H9 (cell line): Measurements from ENCODE around the gene PIAS4. TPM values are rescaled to one million over a fixed set of nuclear protein-coding genes. Genes with fewer than 3 reads are reported as not detected.

ENCODE experiments used
- DNase-seq: peaks from one replicate; pipeline ENCODE4 v3.0.0-alpha.2; 2017
- H2AFZ ChIP-seq: one replicate; pipeline ENCODE4 v1.6.1; 2013; ENCODE audit warnings: mild to moderate bottlenecking, low read length, control low read depth, moderate library complexity
- H2AK5ac ChIP-seq: 2 replicates; pipeline ENCODE4 v1.6.1; 2013; ENCODE audit warnings: low read length, control low read depth, mixed read lengths; ENCODE audit not compliant: insufficient read length
- H2BK120ac ChIP-seq: one replicate; pipeline ENCODE4 v1.6.1; 2013; ENCODE audit warnings: low read depth, mild to moderate bottlenecking, low read length, control low read depth, inconsistent platforms; ENCODE audit not compliant: poor library complexity, severe bottlenecking
- H2BK12ac ChIP-seq: 2 replicates; pipeline ENCODE4 v1.6.1; 2013; ENCODE audit warnings: low read length, control low read depth, mixed read lengths, low read depth; ENCODE audit not compliant: insufficient read length
- H2BK15ac ChIP-seq: 2 replicates; pipeline ENCODE4 v1.6.1; 2013; ENCODE audit warnings: low read depth, low read length, control low read depth
- H2BK20ac ChIP-seq: one replicate; pipeline ENCODE4 v1.6.1; 2013; ENCODE audit warnings: low read depth, mild to moderate bottlenecking, low read length, control low read depth, inconsistent platforms; ENCODE audit not compliant: poor library complexity, severe bottlenecking
- H2BK5ac ChIP-seq: 2 replicates; pipeline ENCODE4 v1.6.1; 2013; ENCODE audit warnings: low read length, control low read depth, mixed read lengths; ENCODE audit not compliant: insufficient read length
- H3K14ac ChIP-seq: 2 replicates; pipeline ENCODE4 v1.6.1; 2013; ENCODE audit warnings: low read length, control low read depth; ENCODE audit not compliant: insufficient read depth
- H3K18ac ChIP-seq: 2 replicates; pipeline ENCODE4 v1.6.1; 2013; ENCODE audit warnings: low read depth, mild to moderate bottlenecking, mixed read lengths, low read length, control low read depth; ENCODE audit not compliant: insufficient read length
- H3K23ac ChIP-seq: 2 replicates; pipeline ENCODE4 v1.6.1; 2013; ENCODE audit warnings: low read length, control low read depth, mixed read lengths, low read depth; ENCODE audit not compliant: insufficient read length
- H3K23me2 ChIP-seq: 2 replicates; pipeline ENCODE4 v1.6.1; 2013; ENCODE audit warnings: low read depth, mild to moderate bottlenecking, mixed read lengths, low read length, control low read depth; ENCODE audit not compliant: insufficient read length, poor library complexity, severe bottlenecking
- H3K27ac ChIP-seq: 2 replicates; pipeline ENCODE4 v1.5.1; 2013; ENCODE audit warnings: low read length, control low read depth, mixed read lengths, low read depth; ENCODE audit not compliant: insufficient read length
- H3K27me3 ChIP-seq: 2 replicates; pipeline ENCODE4 v1.6.1; 2013; ENCODE audit warnings: low read length, control low read depth, inconsistent platforms; ENCODE audit not compliant: insufficient read depth
- H3K4ac ChIP-seq: 2 replicates; pipeline ENCODE4 v1.6.1; 2013; ENCODE audit warnings: low read depth, mild to moderate bottlenecking, control low read depth, inconsistent platforms, low read length, moderate library complexity
- H3K4me1 ChIP-seq: 2 replicates; pipeline ENCODE4 v1.6.1; 2013; ENCODE audit warnings: low read length, control low read depth, inconsistent platforms; ENCODE audit not compliant: insufficient read depth
- H3K4me2 ChIP-seq: 2 replicates; pipeline ENCODE4 v1.6.1; 2013; ENCODE audit warnings: low read length, control low read depth, mixed read lengths; ENCODE audit not compliant: insufficient read length, insufficient read depth
- H3K56ac ChIP-seq: 2 replicates; pipeline ENCODE4 v1.6.1; 2013; ENCODE audit warnings: low read depth, mild to moderate bottlenecking, mixed read lengths, low read length, control low read depth; ENCODE audit not compliant: insufficient read length
- H3K79me1 ChIP-seq: 2 replicates; pipeline ENCODE4 v1.6.1; 2013; ENCODE audit warnings: low read depth, mild to moderate bottlenecking, moderate library complexity, low read length, control low read depth, inconsistent platforms; ENCODE audit not compliant: insufficient read depth, poor library complexity, severe bottlenecking
- H3K79me2 ChIP-seq: 2 replicates; pipeline ENCODE4 v1.6.1; 2013; ENCODE audit warnings: low read length, control low read depth, inconsistent platforms; ENCODE audit not compliant: insufficient read depth
- H3K9ac ChIP-seq: 2 replicates; pipeline ENCODE4 v1.6.1; 2013; ENCODE audit warnings: low read length, control low read depth, mixed read lengths; ENCODE audit not compliant: insufficient read length; ENCODE audit errors: extremely low read depth
- H3K9me3 ChIP-seq: one replicate; pipeline ENCODE4 v1.6.1; 2013; ENCODE audit warnings: low read depth, low read length, inconsistent platforms; ENCODE audit not compliant: control insufficient read depth
- H3T11ph ChIP-seq: one replicate; pipeline ENCODE4 v1.6.1; 2013; ENCODE audit warnings: mild to moderate bottlenecking, low read length, control low read depth, inconsistent platforms
- H4K20me1 ChIP-seq: one replicate; pipeline ENCODE4 v1.6.1; 2013; ENCODE audit not compliant: control insufficient read depth, insufficient read length, insufficient read depth
- H4K5ac ChIP-seq: 2 replicates; pipeline ENCODE4 v1.6.1; 2013; ENCODE audit warnings: low read depth, mild to moderate bottlenecking, mixed read lengths, low read length, control low read depth; ENCODE audit not compliant: insufficient read length
- H4K8ac ChIP-seq: replicated peaks from 2 replicates; pipeline ENCODE4 v1.6.1; 2013; ENCODE audit warnings: low read length, control low read depth, mixed read lengths, low read depth; ENCODE audit not compliant: insufficient read length
- H4K91ac ChIP-seq: 2 replicates; pipeline ENCODE4 v1.6.1; 2013; ENCODE audit warnings: low read depth, mild to moderate bottlenecking, moderate library complexity, mixed read lengths, low read length, control low read depth; ENCODE audit not compliant: insufficient read length
- H3K27ac Mint-ChIP-seq, 3 experiments: 2 replicates in 2 of 3; 3 replicates in 1 of 3; pipeline ENCODE4 v1.8.0; 2020 to 2021; ENCODE audit warnings: mixed read lengths in 3 of 3, mild to moderate bottlenecking in 1 of 3, moderate library complexity in 1 of 3
- H3K27me3 Mint-ChIP-seq: 2 replicates; pipeline ENCODE4 v1.8.0; 2021; ENCODE audit warnings: low read depth, mild to moderate bottlenecking, moderate library complexity, mixed read lengths
- H3K36me3 Mint-ChIP-seq, 3 experiments: 2 replicates in 2 of 3; 3 replicates in 1 of 3; pipeline ENCODE4 v1.8.0; 2020 to 2021; ENCODE audit warnings: low read depth in 3 of 3, mixed read lengths in 3 of 3; ENCODE audit not compliant: insufficient read depth in 1 of 3
- H3K4me1 Mint-ChIP-seq, 2 experiments: 2 replicates each; pipeline ENCODE4 v1.8.0; 2020; ENCODE audit warnings: mixed read lengths in 2 of 2
- H3K4me3 Mint-ChIP-seq, 2 experiments: 2 replicates in 1 of 2; 3 replicates in 1 of 2; pipeline ENCODE4 v1.8.0; 2020 to 2021; ENCODE audit warnings: mild to moderate bottlenecking in 2 of 2, mixed read lengths in 2 of 2, moderate library complexity in 1 of 2
- H3K9me3 Mint-ChIP-seq, 2 experiments: 2 replicates in 1 of 2; 3 replicates in 1 of 2; pipeline ENCODE4 v1.8.0; 2020; ENCODE audit warnings: mild to moderate bottlenecking in 2 of 2, mixed read lengths in 2 of 2, moderate library complexity in 1 of 2
- CTCF ChIP-seq: fragments of 200-600 bp; sonication (generic); conservative IDR thresholded peaks from 3 replicates; pipeline ENCODE4 v1.8.0; 2021; ENCODE audit warnings: antibody characterized with exemption, mild to moderate bottlenecking
- WGBS: extraction: QIAGEN DNeasy Blood & Tissue Kit; methylation state at CpG from one replicate; pipeline ENCODE4 v1.1.7; 2013; ENCODE audit warnings: missing lambda C conversion rate, low lambda C conversion rate, mixed read lengths; ENCODE audit not compliant: insufficient read length; ENCODE audit errors: extremely low coverage; 5-methylcytosine and 5-hydroxymethylcytosine counted together
- total RNA-seq: library from RNA; stranded (reverse); gene quantifications from 2 replicates; pipeline ENCODE4 v1.2.1, GENCODE V29; 2021

Gene PIAS4
- total RNA-seq, 1 experiment from 2014 or later = 52.0 TPM

DNA sequence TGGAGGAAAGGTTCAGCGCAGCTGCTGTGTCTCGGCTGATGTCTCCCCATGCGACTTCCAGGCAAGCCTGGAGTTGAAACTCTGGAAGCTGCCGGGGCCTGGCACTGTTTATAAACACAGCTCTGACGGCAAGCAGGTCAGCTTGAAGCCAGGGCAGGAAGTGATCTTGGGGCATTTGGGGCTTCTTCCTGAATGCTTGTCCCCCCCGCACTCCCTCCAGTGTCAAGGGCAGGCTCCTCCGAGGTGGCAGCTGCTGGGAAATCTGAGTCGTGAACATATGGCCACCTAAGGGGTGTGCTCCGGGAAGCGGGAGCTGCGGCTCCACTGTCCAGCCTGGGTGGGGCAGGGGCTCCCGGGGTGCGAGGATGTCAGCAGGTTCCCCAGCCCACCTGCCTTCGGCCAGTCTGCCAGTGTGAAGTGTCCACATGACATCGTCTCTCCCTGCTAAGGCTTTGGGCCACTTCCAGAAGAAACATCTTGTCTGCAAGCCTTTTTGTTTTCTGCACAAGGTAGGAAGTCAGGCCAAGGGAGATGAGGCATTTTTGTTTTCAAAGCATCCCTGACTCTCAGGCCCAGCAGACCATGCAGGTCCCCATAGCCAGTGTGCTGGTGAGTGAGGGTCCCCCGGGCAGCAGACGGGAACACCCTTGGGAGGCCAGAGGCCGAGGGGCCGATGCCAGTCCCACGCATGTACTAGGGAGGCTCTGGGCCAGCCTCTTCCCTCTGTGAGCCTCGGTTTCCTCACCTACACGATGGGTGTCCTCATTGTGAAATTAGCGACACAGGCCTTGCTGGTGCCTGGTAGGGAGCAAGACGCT lies 2.7 kb downstream of the PIAS4 start:
- TF ChIP-seq CTCF = no peak
- no peak overlapping the region for H3K56ac ChIP-seq
- no peaks in the 10 kb centered on the region for H3K27me3 ChIP-seq
- DNase-seq = no peak
- no peak overlapping the region for H3K4me2 ChIP-seq
- peaks cover 10% of the 10 kb centered on the region for H3K23me2 ChIP-seq
- H3K9me3 Mint-ChIP-seq = no peaks in the 10 kb centered on the region
- H2AFZ ChIP-seq = no peak overlapping the region
- H3K79me2 ChIP-seq = peaks cover 17% of the 10 kb centered on the region; the same call in 1 of the 2 replicates
- no peaks in the 10 kb centered on the region for H4K20me1 ChIP-seq
- H3K4me1 Mint-ChIP-seq = peaks cover 13 to 20% of the 10 kb centered on the region in 2 experiments
- no peaks in the 10 kb centered on the region for H3K4me1 ChIP-seq
- no peak overlapping the region for H4K8ac ChIP-seq
- peak overlapping the region in 1 of 2 experiments; percentile 82; a peak in 3 of 5 replicates for H3K4me3 Mint-ChIP-seq
- no peak overlapping the region for H2BK20ac ChIP-seq
- H2BK15ac ChIP-seq = no peak overlapping the region
- H2AK5ac ChIP-seq = no peak overlapping the region
- WGBS = no CpG with 5 or more reads among the region's 24 CpGs
- H2BK120ac ChIP-seq = no peak overlapping the region
- no peak overlapping the region for H3K9ac ChIP-seq
- no peak overlapping the region for H3K23ac ChIP-seq
- H3K14ac ChIP-seq = no peak overlapping the region
- H3K27ac Mint-ChIP-seq = no peak overlapping the region
- H3K4ac ChIP-seq = no peak overlapping the region
- no peak overlapping the region for H3T11ph ChIP-seq
- no peak overlapping the region for H2BK12ac ChIP-seq
- H3K9me3 ChIP-seq = no peaks in the 10 kb centered on the region
- no peak overlapping the region for H3K18ac ChIP-seq
- H3K27me3 Mint-ChIP-seq = no peaks in the 10 kb centered on the region
- H3K79me1 ChIP-seq = peaks cover 8% of the 10 kb centered on the region
- H4K91ac ChIP-seq = no peak overlapping the region
- H3K27ac ChIP-seq = no peak overlapping the region
- peaks cover 6 to 22% (median 20%) of the 10 kb centered on the region in 3 experiments; a peak in 6 of 7 replicates for H3K36me3 Mint-ChIP-seq
- no peak overlapping the region for H2BK5ac ChIP-seq
- H4K5ac ChIP-seq = no peak overlapping the region
